IMR-90 (cell line): ENCODE results near the gene NF2. TPM values are rescaled to one million over a fixed set of nuclear protein-coding genes. Genes with fewer than 3 reads are reported as not detected.

Experiments
- ATAC-seq: fragments of 200-7000 bp; cut with Tn5 transposase; 2 replicates; pipeline ENCODE4 v1.9.1; 2020; ENCODE audit warnings: low read depth, mild to moderate bottlenecking, moderate library complexity
- BruUV-seq: library from RNA; stranded (reverse); fragments of 400-500 nt; replicated peaks from 2 replicates; lab custom pipeline; 2021; lab: Mats Ljungman, UMichigan
- CTCF ChIA-PET: fragments of 300-600 bp; formaldehyde crosslinking; extraction: SDS; loops from one replicate; lab custom pipeline; 2021; ENCODE audit warnings: antibody characterized with exemption; lab: Yijun Ruan, JAX
- POLR2A ChIA-PET: fragments of 300-600 bp; sonication (Branson Sonifier 250); formaldehyde crosslinking; loops from one replicate; lab custom pipeline; 2022; ENCODE audit warnings: antibody characterized with exemption; ENCODE audit not compliant: unreplicated experiment; lab: Charles Lee
- DNase-seq: peaks from one replicate; pipeline ENCODE4 v3.0.0; 2013
- H2AFZ ChIP-seq: replicated peaks from 2 replicates; pipeline ENCODE3; 2013; ENCODE audit warnings: low read length, mild to moderate bottlenecking; ENCODE audit not compliant: poor library complexity
- H2AK5ac ChIP-seq: 2 replicates; pipeline ENCODE4 v1.6.1; 2013; ENCODE audit warnings: low read depth, low read length, inconsistent platforms
- H2AK9ac ChIP-seq: replicated peaks from 2 replicates; pipeline ENCODE3; 2013; ENCODE audit warnings: mild to moderate bottlenecking, low read depth, low read length, moderate library complexity; ENCODE audit not compliant: poor library complexity
- H2BK120ac ChIP-seq: 2 replicates; pipeline ENCODE4 v1.6.1; 2013; ENCODE audit warnings: low read depth, low read length, inconsistent platforms
- H2BK15ac ChIP-seq: 3 replicates; pipeline ENCODE4 v1.6.1; 2013; ENCODE audit warnings: low read depth, low read length, inconsistent platforms
- H2BK20ac ChIP-seq: 2 replicates; pipeline ENCODE4 v1.6.1; 2013; ENCODE audit warnings: low read depth, mild to moderate bottlenecking, inconsistent platforms, low read length, moderate library complexity
- H2BK5ac ChIP-seq: 2 replicates; pipeline ENCODE4 v1.6.1; 2013; ENCODE audit warnings: mild to moderate bottlenecking, low read depth, low read length, inconsistent platforms; ENCODE audit not compliant: poor library complexity, severe bottlenecking
- H3K14ac ChIP-seq: replicated peaks from 2 replicates; pipeline ENCODE4 v1.6.1; 2013; ENCODE audit warnings: low read depth, low read length, inconsistent platforms
- H3K18ac ChIP-seq: 2 replicates; pipeline ENCODE4 v1.6.1; 2013; ENCODE audit warnings: low read depth, low read length, control low read depth
- H3K23ac ChIP-seq: 2 replicates; pipeline ENCODE4 v1.6.1; 2013; ENCODE audit warnings: low read depth, low read length, inconsistent platforms
- H3K27ac ChIP-seq: 2 replicates; pipeline ENCODE4 v1.5.1; 2013; ENCODE audit warnings: mild to moderate bottlenecking, control low read depth, low read length; ENCODE audit not compliant: insufficient read depth
- H3K27me3 ChIP-seq: 2 replicates; pipeline ENCODE4 v1.6.1; 2013; ENCODE audit warnings: low read length; ENCODE audit not compliant: control insufficient read depth, insufficient read depth
- H3K36me3 ChIP-seq: 2 replicates; pipeline ENCODE4 v1.6.1; 2013; ENCODE audit warnings: low read length, mixed read lengths; ENCODE audit not compliant: control insufficient read depth, insufficient read depth
- H3K4ac ChIP-seq: 2 replicates; pipeline ENCODE4 v1.6.1; 2013; ENCODE audit warnings: low read depth, low read length, inconsistent platforms
- H3K4me1 ChIP-seq: 2 replicates; pipeline ENCODE4 v1.6.1; 2013; ENCODE audit warnings: low read length, mixed read lengths; ENCODE audit not compliant: control insufficient read depth, insufficient read depth
- H3K4me2 ChIP-seq: 2 replicates; pipeline ENCODE4 v1.6.1; 2013; ENCODE audit warnings: low read depth, mild to moderate bottlenecking, control low read depth, low read length, moderate library complexity
- H3K4me3 ChIP-seq: 2 replicates; pipeline ENCODE4 v1.5.1; 2013; ENCODE audit warnings: low read depth, mild to moderate bottlenecking, control low read depth, low read length, moderate library complexity; ENCODE audit not compliant: insufficient read depth
- H3K56ac ChIP-seq: 2 replicates; pipeline ENCODE4 v1.6.1; 2013; ENCODE audit warnings: low read length, inconsistent platforms; ENCODE audit not compliant: insufficient read depth; ENCODE audit errors: extremely low read depth
- H3K79me1 ChIP-seq, 2 experiments: 2 replicates each; pipeline ENCODE4 v1.6.1; 2013; ENCODE audit warnings: low read length in 2 of 2, inconsistent platforms in 1 of 2, low read depth in 1 of 2
- H3K9ac ChIP-seq: 2 replicates; pipeline ENCODE4 v1.6.1; 2013; ENCODE audit warnings: low read depth, low read length, control low read depth
- H3K9me1 ChIP-seq: 2 replicates; pipeline ENCODE4 v1.6.1; 2013; ENCODE audit warnings: low read length, inconsistent platforms; ENCODE audit not compliant: insufficient read depth
- H3K9me3 ChIP-seq: 2 replicates; pipeline ENCODE4 v1.6.1; 2013; ENCODE audit warnings: low read length; ENCODE audit not compliant: control insufficient read depth, insufficient read depth
- H4K20me1 ChIP-seq: 2 replicates; pipeline ENCODE4 v1.6.1; 2013; ENCODE audit warnings: low read length, inconsistent platforms; ENCODE audit not compliant: insufficient read depth
- H4K5ac ChIP-seq: 2 replicates; pipeline ENCODE4 v1.6.1; 2013; ENCODE audit warnings: mild to moderate bottlenecking, low read depth, low read length, control low read depth
- H4K8ac ChIP-seq, 2 experiments: 2 replicates each; pipeline ENCODE4 v1.6.1; 2013; ENCODE audit warnings: low read depth in 2 of 2, low read length in 2 of 2, control low read depth in 1 of 2, inconsistent platforms in 1 of 2
- H4K91ac ChIP-seq: 2 replicates; pipeline ENCODE4 v1.6.1; 2013; ENCODE audit warnings: low read depth, low read length, inconsistent platforms; ENCODE audit not compliant: insufficient read depth
- MAFK ChIP-seq: IDR thresholded peaks from 2 replicates; pipeline ENCODE4 v1.6.1; 2012; ENCODE audit warnings: low read depth, low read length, improper control_type of control experiment
- MXI1 ChIP-seq: IDR thresholded peaks from 2 replicates; pipeline ENCODE4 v1.6.1; 2012; ENCODE audit warnings: low read depth, mild to moderate bottlenecking, low read length, moderate library complexity, borderline replicate concordance
- NFE2L2 ChIP-seq: fragments of 150-350 bp; IDR thresholded peaks from 2 replicates; pipeline ENCODE4 v1.6.1; 2016; ENCODE audit warnings: low read depth, mild to moderate bottlenecking, low read length
- POLR2A ChIP-seq: IDR thresholded peaks from 2 replicates; pipeline ENCODE4 v1.6.1; 2012; ENCODE audit warnings: mild to moderate bottlenecking, low read depth, low read length
- RCOR1 ChIP-seq: IDR thresholded peaks from 2 replicates; pipeline ENCODE4 v1.6.1; 2012; ENCODE audit warnings: mild to moderate bottlenecking, low read length, improper control_type of control experiment; ENCODE audit not compliant: insufficient replicate concordance
- SMC3 ChIP-seq: fragments of 150-350 bp; IDR thresholded peaks from 2 replicates; pipeline ENCODE4 v1.6.1; 2016; ENCODE audit warnings: low read depth, mild to moderate bottlenecking, antibody characterized with exemption, low read length, moderate library complexity
- USF2 ChIP-seq: fragments of 150-350 bp; IDR thresholded peaks from 2 replicates; pipeline ENCODE4 v1.6.1; 2017; ENCODE audit warnings: mild to moderate bottlenecking, antibody characterized with exemption, low read length, low read depth
- WGBS, 2 experiments: methylation state at CpG; one replicate each; pipeline versions ENCODE4 v1.1.5 to v1.1.7; 2013; ENCODE audit warnings: missing lambda C conversion rate in 2 of 2; ENCODE audit not compliant: insufficient read length in 1 of 2; ENCODE audit errors: extremely low coverage in 2 of 2; 5-methylcytosine and 5-hydroxymethylcytosine counted together
- dilution Hi-C: fragments of 300-500 bp; cut with HindIII; formaldehyde crosslinking; loops from one replicate; pipeline ENCODE4 v1.14.3; 2018; ENCODE audit warnings: low sequenced_read_pairs; ENCODE audit not compliant: unreplicated experiment
- in situ Hi-C: fragments of 300-500 bp; cut with MboI; formaldehyde crosslinking; loops from 3 replicates; pipeline ENCODE4 v1.14.3; 2019; ENCODE audit warnings: low sequenced_read_pairs, inconsistent platforms, mixed read lengths
- intact Hi-C: fragments of 100-400 bp; cut with micrococcal nuclease; formaldehyde crosslinking; loops from 2 replicates; pipeline ENCODE4 v1.10.0; 2022
- polyA plus RNA-seq, 3 experiments: library from polyadenylated mRNA; depleted of rRNA; stranded (reverse); fragments of >200 nt; gene quantifications; 2 replicates each; pipeline ENCODE4 v1.2.3, GENCODE V29; 2012; ENCODE audit warnings: low replicate concordance in 1 of 3
- total RNA-seq: library from RNA; depleted of rRNA; stranded (reverse); fragments of >200 nt; gene quantifications from 2 replicates; pipeline ENCODE4 v1.2.3, GENCODE V29; 2012

NF2 gene
- total and polyA plus RNA-seq, 2 of the 4 experiments (the other 2 are of a cell fraction), result 59.0 to 151 TPM

GRCh38 chr22:29647954-29648737 lies 44.7 kb downstream of the NF2 start:
- Histone ChIP-seq H3K9ac (no peak overlapping the region), H3K27me3 (no peaks in the 10 kb centered on the region), H3K4me1 (no peaks in the 10 kb centered on the region), H3K56ac (no peak overlapping the region), H2BK5ac (no peak overlapping the region), H4K91ac (no peak overlapping the region), H2BK120ac (no peak overlapping the region), H3K4ac (no peak overlapping the region), H3K4me3 (no peak overlapping the region), H3K4me2 (no peak overlapping the region), H4K20me1 (no peaks in the 10 kb centered on the region), H3K23ac (no peak overlapping the region), H3K18ac (no peak overlapping the region), H2AK9ac (no peak overlapping the region), H3K27ac (no peak overlapping the region), H3K79me1 (peaks cover 0 to 8% of the 10 kb centered on the region in 2 experiments; a peak in 1 of 4 replicates), H4K8ac (no peak overlapping the region), H2BK20ac (no peak overlapping the region), H4K5ac (no peak overlapping the region), H3K9me3 (no peaks in the 10 kb centered on the region), H3K9me1 (no peaks in the 10 kb centered on the region), H2BK15ac (no peak overlapping the region), H2AK5ac (no peak overlapping the region), H3K14ac (no peak overlapping the region), H3K36me3 (peaks cover 10% of the 10 kb centered on the region), H2AFZ (no peak overlapping the region)
- ATAC-seq, result no peak
- CTCF ChIA-PET, result no interaction called here
- no CpG with 5 or more reads among the region's 6 CpGs for WGBS, 2 experiments
- intact Hi-C loops (no loop called here), in situ Hi-C loops (no loop called here), dilution Hi-C loops (no loop called here)
- POLR2A ChIA-PET, result no interaction called here
- no peak for DNase-seq
- TF ChIP-seq SMC3 (no peak), USF2 (no peak), MAFK (no peak), RCOR1 (no peak), POLR2A (no peak), NFE2L2 (no peak), MXI1 (no peak)
- BruUV-seq, result no TSS peak
